WTC11 (cell line): Measurements from ENCODE around the gene APOBEC2.

ENCODE experiments used
- CTCF ChIP-seq: fragments of 200-600 bp; IDR thresholded peaks from 2 replicates; pipeline ENCODE4 v1.8.0; 2022; ENCODE audit warnings: antibody characterized with exemption
- MXD4 ChIP-seq: fragments of 250-450 bp; sonication (Bioruptor Pico); IDR thresholded peaks from 2 replicates; pipeline ENCODE4 v1.8.0; 2021; ENCODE audit warnings: mild to moderate bottlenecking, moderate library complexity, borderline replicate concordance
- ZMAT4 ChIP-seq: fragments of 250-450 bp; sonication (Bioruptor Pico); IDR thresholded peaks from 2 replicates; pipeline ENCODE4 v1.9.0; 2021; ENCODE audit warnings: mild to moderate bottlenecking

GRCh38 chr6:41065550-41066026 lies 12.6 kb downstream of the APOBEC2 start:
- no peak for TF ChIP-seq CTCF
- no peak for TF ChIP-seq ZMAT4 (CRISPR knock-in tag)
- TF ChIP-seq MXD4, result no peak
